Measurements from ENCODE around the gene ZNF512. TPM values are rescaled to one million over a fixed set of nuclear protein-coding genes. Genes with fewer than 3 reads are reported as not detected.
"Not testable (repeated sequence)": the region's sequence is repeated elsewhere in the genome, so short reads cannot be mapped to it uniquely, and the experiment has no call there.

ZNF512 gene
- total RNA-seq, 1 experiment from 2014 or later: not detected

GRCh38 chr2:27627963-27628766 lies 45.3 kb downstream of the ZNF512 start:
- BruUV-seq (replicated peaks): TSS peak; percentile 77
- TF ChIP-seq CTCF (conservative IDR thresholded peaks at IDR 0.05; ENCODE audit: low read depth, low read length) (no peak), EZH2 (IDR thresholded peaks at IDR 0.05; ENCODE audit: low read length, unreplicated experiment) (no peak), EZH2phosphoT487 (IDR thresholded peaks at IDR 0.05; ENCODE audit: borderline replicate concordance, low read length) (no peak)
- H3K4me3 ChIP-seq (ENCODE audit: low read length): peak overlapping the region; percentile 87
- peak overlapping the region; percentile 92 for H3K27ac ChIP-seq (ENCODE audit: low read length)
- H3F3A ChIP-seq (ENCODE audit: low read length, unreplicated experiment): no peaks in the 10 kb centered on the region
- no peaks in the 10 kb centered on the region for H3K27me3 ChIP-seq (ENCODE audit: low read length)
- H3K9me2 ChIP-seq (replicated peaks; ENCODE audit: low read length): peaks cover 3% of the 10 kb centered on the region; the same call in 1 of the 2 replicates
- H2AFZ ChIP-seq (ENCODE audit: low read length): peak overlapping the region; percentile 90
- ATAC-seq (peak; percentile 74), DNase-seq (peak; percentile 94)
- no peaks in the 10 kb centered on the region for H3K9me3 ChIP-seq (ENCODE audit: low read length)
- peak overlapping the region; percentile 97 for H3K4me2 ChIP-seq (ENCODE audit: low read length)
- CTCF ChIA-PET: interaction anchor here (0.6 to 0.8 kb wide), 2 partner anchors 24 to 55 kb away, joined by 3 to 5 read pairs; no protein-coding TSS in a partner anchor
- H4K20me1 ChIP-seq (ENCODE audit: low read length): no peaks in the 10 kb centered on the region
- peaks cover 21% of the 10 kb centered on the region for H3K36me3 ChIP-seq (ENCODE audit: low read depth, low read length)
- H3K79me2 ChIP-seq (ENCODE audit: low read length): peaks cover 35% of the 10 kb centered on the region
- peak overlapping the region; percentile 94 for H3K9ac ChIP-seq (ENCODE audit: low read length)
- POLR2A ChIA-PET (ENCODE audit: unreplicated experiment): interaction anchor here (0.5 to 1.2 kb wide), 4 partner anchors 54 to 203 kb away, joined by 3 to 4 read pairs (median 3); no protein-coding TSS in a partner anchor
- intact Hi-C loops (cut with micrococcal nuclease): loop anchor here (1.0 to 2.0 kb wide), 3 partner anchors 77 to 219 kb away; partner anchors contain the start of genes IFT172 and PPM1G
- H3K4me1 ChIP-seq (ENCODE audit: insufficient read depth, low read length): peaks cover 25% of the 10 kb centered on the region

- intact Hi-C loops (cut with micrococcal nuclease): loop anchor here (1.0 to 2.0 kb wide), 3 partner anchors 78 to 220 kb away; partner anchors contain the start of genes IFT172 and PPM1G
- POLR2A ChIA-PET (ENCODE audit: unreplicated experiment): interaction anchor here (0.6 kb wide), 3 partner anchors 114 to 336 kb away, joined by 3 to 12 read pairs (median 4); no protein-coding TSS in a partner anchor
- TF ChIP-seq EZH2 (IDR thresholded peaks at IDR 0.05; ENCODE audit: low read length, unreplicated experiment) (no peak), CTCF (conservative IDR thresholded peaks at IDR 0.05; ENCODE audit: low read depth, low read length) (no peak), EZH2phosphoT487 (IDR thresholded peaks at IDR 0.05; ENCODE audit: borderline replicate concordance, low read length) (no peak)
- Histone ChIP-seq H3K79me2 (ENCODE audit: low read length) (peaks cover 35% of the 10 kb centered on the region), H3F3A (ENCODE audit: low read length, unreplicated experiment) (no peaks in the 10 kb centered on the region), H3K27me3 (ENCODE audit: low read length) (no peaks in the 10 kb centered on the region), H3K36me3 (ENCODE audit: low read depth, low read length) (peaks cover 21% of the 10 kb centered on the region), H3K9ac (ENCODE audit: low read length) (peak within 1 kb of the TSS; percentile 94), H3K9me2 (replicated peaks; ENCODE audit: low read length) (peaks cover 3% of the 10 kb centered on the region; the same call in 1 of the 2 replicates), H3K4me2 (ENCODE audit: low read length) (peak within 1 kb of the TSS; percentile 97), H2AFZ (ENCODE audit: low read length) (peak within 1 kb of the TSS; percentile 90), H3K27ac (ENCODE audit: low read length) (peak within 1 kb of the TSS; percentile 92), H3K9me3 (ENCODE audit: low read length) (no peaks in the 10 kb centered on the region), H3K4me3 (ENCODE audit: low read length) (peak within 1 kb of the TSS; percentile 87), H4K20me1 (ENCODE audit: low read length) (no peaks in the 10 kb centered on the region), H3K4me1 (ENCODE audit: insufficient read depth, low read length) (peaks cover 23% of the 10 kb centered on the region)
- CTCF ChIA-PET: interaction anchor here (0.8 kb wide), 1 partner anchor 54 kb away, joined by 5 read pairs; no protein-coding TSS in a partner anchor
- peak; percentile 96 for DNase-seq
- TSS peak; percentile 63 for BruUV-seq (replicated peaks)
- ATAC-seq: peak; percentile 95
Measured at GRCh38 chr2:27628767-27629709, 46.2 kb downstream of the ZNF512 start, which contains the start of the genes CCDC121 and GPN1. Gene CCDC121, minus strand, starts transcription at chr2:27629012. Its CDS starts 1,213 bp downstream, at chr2:27627799. Gene GPN1, plus strand, starts transcription at chr2:27629050. Its CDS starts 9 bp downstream, at chr2:27629059.

GRCh38 chr2:27630257-27630656 lies 47.4 kb downstream of the ZNF512 start:
- H3K27me3 ChIP-seq (ENCODE audit: low read length); intact Hi-C loops (cut with micrococcal nuclease); H3K9me3 ChIP-seq (ENCODE audit: low read length); POLR2A ChIA-PET (ENCODE audit: unreplicated experiment); H4K20me1 ChIP-seq (ENCODE audit: low read length); H2AFZ ChIP-seq (ENCODE audit: low read length); H3K4me3 ChIP-seq (ENCODE audit: low read length); DNase-seq; H3K4me2 ChIP-seq (ENCODE audit: low read length); ATAC-seq; H3K9ac ChIP-seq (ENCODE audit: low read length); H3K9me2 ChIP-seq (replicated peaks; ENCODE audit: low read length); CTCF ChIA-PET; H3F3A ChIP-seq (ENCODE audit: low read length, unreplicated experiment); BruUV-seq (replicated peaks); H3K27ac ChIP-seq (ENCODE audit: low read length): not testable (repeated sequence)
- peaks cover 23% of the 10 kb centered on the region for H3K4me1 ChIP-seq (ENCODE audit: insufficient read depth, low read length)
- H3K79me2 ChIP-seq (ENCODE audit: low read length): peaks cover 35% of the 10 kb centered on the region
- peaks cover 32% of the 10 kb centered on the region for H3K36me3 ChIP-seq (ENCODE audit: low read depth, low read length)
